Mucosa of stomach (tissue), 1 donor: ENCODE measurements around the gene CACNA1H.

Experiments
- H3K27me3 ChIP-seq: one replicate; pipeline ENCODE4 v1.7.0; 2013; ENCODE audit warnings: mild to moderate bottlenecking, low read length; ENCODE audit not compliant: control insufficient read depth, insufficient read depth
- H3K36me3 ChIP-seq: one replicate; pipeline ENCODE4 v1.7.0; 2013; ENCODE audit warnings: low read length; ENCODE audit not compliant: control insufficient read depth, insufficient read depth
- H3K4me1 ChIP-seq: one replicate; pipeline ENCODE4 v1.7.0; 2013; ENCODE audit warnings: mild to moderate bottlenecking, low read length; ENCODE audit not compliant: control insufficient read depth, insufficient read depth
- H3K4me3 ChIP-seq: one replicate; pipeline ENCODE4 v1.7.0; 2013; ENCODE audit warnings: low read length
- H3K9ac ChIP-seq: one replicate; pipeline ENCODE4 v1.7.0; 2013; ENCODE audit warnings: mild to moderate bottlenecking, low read length, moderate library complexity
- H3K9me3 ChIP-seq: one replicate; pipeline ENCODE4 v1.7.0; 2013; ENCODE audit warnings: mild to moderate bottlenecking, low read length, moderate library complexity; ENCODE audit not compliant: control insufficient read depth
- donor health status: Pancreatic carcinoma.

The CACNA1H gene

DNA sequence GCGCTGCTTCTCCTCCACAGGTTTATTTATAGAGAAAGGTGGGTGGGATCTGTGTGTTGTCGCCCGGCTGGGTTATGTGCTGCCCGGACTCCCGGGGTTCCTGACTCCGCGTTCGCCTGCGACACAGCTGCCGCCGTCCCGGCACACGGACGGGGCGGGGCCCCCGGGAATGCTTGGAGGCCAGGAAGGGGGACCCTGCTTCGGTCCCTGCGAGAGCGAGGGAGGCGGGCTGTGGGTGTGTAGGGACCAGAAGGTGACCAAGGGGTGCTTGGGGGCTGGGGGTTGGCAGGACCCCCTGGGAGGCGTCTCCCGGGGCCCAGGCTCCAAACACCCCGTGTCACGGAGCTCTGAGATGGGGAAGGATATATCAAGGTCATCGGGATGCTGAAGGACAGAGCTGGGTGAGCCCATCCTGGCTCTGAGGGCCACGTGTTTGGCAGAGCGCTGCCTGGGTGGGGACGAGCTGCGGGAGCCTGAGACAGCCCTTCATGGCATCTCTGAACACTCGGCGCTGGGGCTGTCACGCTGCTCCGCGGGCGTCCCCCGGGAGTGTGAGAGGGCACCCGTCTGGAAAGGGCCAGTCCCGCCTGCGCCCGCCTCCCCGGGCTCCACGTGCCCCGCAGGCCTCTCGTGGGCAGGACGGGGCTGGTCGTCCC, 4.2 kb downstream of the CACNA1H start:
- H3K4me1 ChIP-seq = peaks cover 25% of the 10 kb centered on the region
- peaks cover 51% of the 10 kb centered on the region for H3K27me3 ChIP-seq
- no peak overlapping the region for H3K4me3 ChIP-seq

DNA sequence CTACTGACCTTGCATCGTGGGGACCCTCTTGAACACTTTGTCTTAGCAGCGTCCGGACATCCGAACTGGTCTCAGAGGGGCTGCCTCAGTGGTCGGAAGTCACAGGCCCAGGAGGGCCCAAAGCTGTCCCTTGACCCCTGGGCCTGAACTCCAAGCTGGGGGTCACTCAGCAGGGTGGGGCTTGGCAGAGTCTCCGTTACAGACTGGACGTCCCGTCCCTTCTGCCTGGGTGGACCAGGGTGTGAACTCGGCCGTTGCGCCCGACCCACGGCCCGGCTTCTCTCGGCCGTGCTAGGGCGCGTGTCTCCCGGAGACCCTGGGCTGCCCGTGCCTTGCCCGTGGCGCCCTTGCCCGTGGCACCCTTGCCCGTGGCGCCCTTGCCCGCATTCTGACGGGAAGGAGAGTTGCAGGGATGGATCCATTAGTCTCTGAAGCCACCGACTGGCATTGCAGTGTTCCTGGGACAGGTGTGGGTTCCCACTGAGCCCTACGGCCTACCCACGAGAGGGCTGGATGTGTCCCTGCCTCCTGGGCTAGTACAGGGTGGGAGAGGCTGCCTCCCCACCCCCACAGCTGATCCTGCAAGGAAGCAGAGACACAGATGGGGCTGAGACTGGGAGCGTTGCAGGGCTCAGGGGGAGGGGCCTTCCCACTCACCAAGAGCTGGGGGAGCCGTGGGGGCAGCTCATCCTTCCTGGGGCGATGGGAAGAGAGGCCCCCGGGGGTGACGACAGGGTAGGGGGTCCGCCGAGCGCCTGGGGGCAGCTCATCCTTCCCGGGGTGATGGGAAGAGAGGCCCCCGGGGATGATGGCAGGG, 4.9 kb downstream of the CACNA1H start:
- H3K4me1 ChIP-seq = peaks cover 25% of the 10 kb centered on the region
- H3K4me3 ChIP-seq = no peak overlapping the region
- no peak overlapping the region for H3K9ac ChIP-seq
- H3K9me3 ChIP-seq = no peaks in the 10 kb centered on the region
- peaks cover 49% of the 10 kb centered on the region for H3K27me3 ChIP-seq
- H3K36me3 ChIP-seq = no peaks in the 10 kb centered on the region

More for the DNA sequence above, 4.2 kb downstream of the CACNA1H start:
- H3K9ac ChIP-seq = no peak overlapping the region
- H3K9me3 ChIP-seq = no peaks in the 10 kb centered on the region
- no peaks in the 10 kb centered on the region for H3K36me3 ChIP-seq

DNA sequence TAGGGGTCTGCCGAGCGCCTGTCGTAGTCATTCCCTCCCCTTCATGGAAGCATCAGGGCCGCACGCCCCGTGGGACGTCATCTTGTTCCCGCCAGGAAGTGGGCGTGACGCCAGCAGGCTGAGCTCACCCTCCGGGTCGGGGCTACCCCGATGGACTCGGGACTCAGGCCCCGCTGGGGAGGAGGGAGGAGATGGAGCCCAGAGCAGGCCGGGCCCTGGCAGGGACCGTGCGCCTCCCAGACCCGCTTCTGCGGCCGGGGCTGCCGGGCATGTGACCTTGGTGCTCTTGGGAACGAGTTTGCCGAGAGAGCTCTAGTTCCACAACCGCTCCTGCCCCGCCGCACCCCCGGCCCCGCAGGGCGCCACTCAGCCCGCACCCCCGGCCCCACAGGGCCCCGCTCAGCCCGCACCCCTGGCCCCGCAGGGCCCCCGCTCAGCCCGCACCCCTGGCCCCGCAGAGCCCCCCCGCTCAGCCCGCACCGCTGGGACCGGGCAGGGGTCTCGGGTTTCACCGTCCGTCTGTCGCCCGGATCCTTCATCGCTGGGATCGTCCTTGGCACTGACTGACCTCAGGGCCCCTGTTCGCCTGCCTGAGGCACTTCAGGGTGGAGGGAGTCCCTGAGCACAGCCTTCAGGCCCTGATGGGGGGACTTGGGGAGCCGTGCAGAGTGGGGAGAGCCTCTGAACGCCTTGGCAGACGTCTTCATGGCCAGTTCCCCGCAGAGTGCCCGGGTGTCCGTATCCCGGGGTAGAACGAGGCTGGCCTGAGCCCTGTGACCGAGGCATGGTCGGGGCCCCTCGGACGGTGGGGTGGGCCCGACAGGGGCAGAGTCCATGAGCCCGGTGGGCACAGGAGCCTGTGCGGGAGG, 5.8 kb downstream of the CACNA1H start:
- Histone ChIP-seq H3K9me3 (no peaks in the 10 kb centered on the region), H3K27me3 (peaks cover 47% of the 10 kb centered on the region), H3K36me3 (no peaks in the 10 kb centered on the region), H3K4me1 (peaks cover 25% of the 10 kb centered on the region), H3K9ac (no peak overlapping the region), H3K4me3 (no peak overlapping the region)

DNA sequence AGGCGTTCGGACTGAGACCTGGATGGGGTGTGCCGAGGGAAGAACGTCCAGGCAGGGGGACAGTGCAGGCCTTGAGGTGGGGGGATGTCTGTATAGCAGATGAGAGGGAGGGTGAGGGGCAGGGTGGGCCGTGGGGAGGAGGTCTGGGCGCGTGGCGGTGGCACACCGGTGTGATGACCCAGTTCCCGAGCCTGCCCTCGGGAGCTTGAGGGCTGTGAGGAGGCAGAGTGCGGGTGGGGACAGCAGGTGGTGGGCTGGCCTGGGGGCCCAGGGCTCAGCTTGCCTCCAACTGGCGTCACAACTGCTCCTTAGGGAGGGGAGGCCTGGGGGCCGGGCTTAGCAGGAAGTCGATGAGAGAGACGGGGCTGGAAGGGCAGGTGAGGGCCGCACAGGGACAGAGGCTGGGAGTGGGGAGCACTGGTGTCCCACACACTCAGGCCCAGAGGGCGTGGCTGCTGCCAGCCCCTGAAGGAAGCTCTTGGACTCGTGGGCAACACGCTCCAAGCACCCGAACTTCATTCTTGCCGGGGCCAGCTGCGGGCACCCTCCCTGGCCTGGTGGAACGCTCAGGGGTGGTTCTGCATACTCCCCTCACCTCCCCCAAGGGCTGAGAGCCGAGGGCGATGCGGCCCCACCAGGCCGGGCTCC, 6.5 kb downstream of the CACNA1H start:
- Histone ChIP-seq H3K27me3 (peaks cover 39% of the 10 kb centered on the region), H3K4me3 (no peak overlapping the region), H3K9me3 (no peaks in the 10 kb centered on the region), H3K36me3 (no peaks in the 10 kb centered on the region), H3K9ac (no peak overlapping the region), H3K4me1 (peaks cover 21% of the 10 kb centered on the region)

DNA sequence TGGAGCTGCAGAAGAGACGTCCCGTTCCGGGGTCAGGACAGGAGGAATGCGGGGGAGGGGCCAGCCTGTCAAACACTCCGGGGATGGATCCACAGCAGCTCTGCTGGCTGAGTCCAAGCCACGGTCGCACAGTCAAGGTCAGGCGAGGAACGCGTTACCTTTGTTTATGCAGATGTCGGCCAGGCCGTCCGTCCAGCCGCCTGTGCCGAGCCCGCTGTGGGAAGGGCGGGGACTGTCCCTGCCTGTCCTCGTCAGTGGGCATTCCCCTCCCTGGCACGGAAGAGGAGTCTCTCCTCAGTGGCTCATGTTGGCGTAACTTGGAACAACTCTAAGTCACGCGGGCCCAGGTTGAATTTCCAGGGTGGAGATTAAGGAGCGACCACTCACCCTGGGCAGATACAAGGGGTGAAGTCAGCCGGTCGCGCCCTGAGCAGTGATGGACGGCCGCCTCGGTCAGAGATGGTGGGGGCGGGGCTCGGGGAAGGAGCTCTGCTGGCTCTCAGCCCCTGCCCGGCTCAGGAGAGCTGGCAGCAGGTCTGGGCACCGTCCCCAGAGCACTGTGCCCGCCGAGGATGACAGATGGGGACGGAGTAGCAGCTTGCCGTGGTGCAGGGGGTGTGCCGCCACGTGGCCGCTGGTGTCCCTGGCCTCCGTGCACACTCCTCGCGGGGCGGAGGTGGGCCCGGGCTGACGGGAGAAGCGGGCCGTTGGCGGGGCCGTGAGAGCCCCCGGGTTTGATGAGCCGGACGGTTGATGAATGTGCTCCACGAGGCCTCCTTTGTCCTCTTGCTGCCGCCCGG, 7.3 kb downstream of the CACNA1H start:
- Histone ChIP-seq H3K9ac (no peak overlapping the region), H3K4me3 (no peak overlapping the region), H3K36me3 (no peaks in the 10 kb centered on the region), H3K27me3 (peaks cover 32% of the 10 kb centered on the region), H3K4me1 (peaks cover 14% of the 10 kb centered on the region), H3K9me3 (no peaks in the 10 kb centered on the region)

DNA sequence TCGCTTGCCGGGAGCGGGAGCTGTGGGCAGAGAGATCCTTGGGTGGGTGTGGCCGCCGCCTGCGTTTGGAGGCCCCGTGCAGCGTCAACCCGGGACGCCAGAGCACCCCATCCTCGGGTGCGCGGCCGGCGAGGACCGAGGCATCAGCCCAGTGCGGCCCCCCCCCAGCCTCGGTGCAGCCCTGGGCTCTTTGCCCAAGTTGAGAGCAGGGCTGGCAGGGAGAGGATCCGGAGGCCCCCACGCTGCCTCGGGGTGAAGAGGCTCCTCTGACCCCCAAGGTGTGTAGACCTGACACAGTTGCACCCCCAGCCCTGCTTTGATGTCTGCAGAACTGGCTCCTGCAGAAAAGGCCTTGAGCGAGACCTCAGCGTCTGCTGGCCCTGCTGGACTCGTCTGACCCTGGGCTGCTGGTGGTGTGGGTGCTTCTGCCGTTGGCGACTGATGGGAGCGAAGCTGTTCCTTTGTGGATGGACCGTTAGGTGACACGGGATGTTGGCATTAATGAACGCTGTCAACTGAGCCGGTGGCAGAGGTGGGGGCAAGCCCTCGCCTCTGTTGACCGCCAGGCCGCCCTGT, 8.0 kb downstream of the CACNA1H start:
- peaks cover 25% of the 10 kb centered on the region for H3K27me3 ChIP-seq
- H3K4me1 ChIP-seq = peaks cover 7% of the 10 kb centered on the region
- H3K9me3 ChIP-seq = no peaks in the 10 kb centered on the region
- H3K9ac ChIP-seq = no peak overlapping the region
- H3K36me3 ChIP-seq = no peaks in the 10 kb centered on the region
- no peak overlapping the region for H3K4me3 ChIP-seq

DNA sequence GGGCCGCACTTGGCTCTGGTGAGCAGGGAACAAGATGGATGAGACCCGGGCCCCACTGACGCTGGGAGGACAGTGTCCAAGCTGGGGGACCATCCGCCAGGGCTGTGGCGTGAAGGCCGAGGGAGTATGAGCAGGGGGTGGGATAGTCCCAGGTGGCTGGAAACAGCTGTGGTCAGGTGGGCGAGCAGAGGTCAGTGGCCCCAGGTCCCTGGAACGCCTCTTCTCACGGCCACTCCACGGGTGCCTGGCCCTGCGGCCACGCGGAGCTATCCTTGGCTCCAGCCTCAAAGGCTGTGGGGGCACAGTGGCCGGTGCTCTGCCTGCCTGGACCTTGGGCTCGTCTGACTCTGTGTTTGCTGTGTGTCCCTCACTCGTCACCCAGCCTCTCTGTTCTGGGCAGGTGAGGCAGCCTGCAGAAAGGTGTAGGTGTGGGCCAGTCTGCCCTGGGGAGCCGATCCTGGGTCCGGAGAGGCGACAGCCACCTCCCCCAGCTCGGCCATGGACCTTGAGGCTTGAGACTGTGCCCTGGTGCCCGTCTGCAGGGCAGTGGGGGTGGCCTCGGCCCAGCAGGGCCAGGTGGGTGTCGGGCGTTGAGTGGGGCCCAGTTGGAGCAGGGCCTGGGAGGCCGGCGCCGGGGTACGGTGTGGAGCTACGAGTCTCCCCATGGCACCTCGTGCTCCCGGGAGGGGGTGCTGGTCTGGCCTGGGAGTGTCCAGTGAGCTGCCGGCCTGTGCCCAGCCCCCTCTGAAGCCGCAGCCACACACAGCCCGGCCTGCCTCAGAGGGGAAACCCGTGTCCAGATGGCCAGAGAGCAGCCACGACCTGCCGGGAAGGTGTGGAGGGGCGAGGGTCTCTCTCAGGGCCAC, 10.0 kb downstream of the CACNA1H start:
- H3K9me3 ChIP-seq = no peaks in the 10 kb centered on the region
- H3K27me3 ChIP-seq = peaks cover 20% of the 10 kb centered on the region
- no peak overlapping the region for H3K9ac ChIP-seq

DNA sequence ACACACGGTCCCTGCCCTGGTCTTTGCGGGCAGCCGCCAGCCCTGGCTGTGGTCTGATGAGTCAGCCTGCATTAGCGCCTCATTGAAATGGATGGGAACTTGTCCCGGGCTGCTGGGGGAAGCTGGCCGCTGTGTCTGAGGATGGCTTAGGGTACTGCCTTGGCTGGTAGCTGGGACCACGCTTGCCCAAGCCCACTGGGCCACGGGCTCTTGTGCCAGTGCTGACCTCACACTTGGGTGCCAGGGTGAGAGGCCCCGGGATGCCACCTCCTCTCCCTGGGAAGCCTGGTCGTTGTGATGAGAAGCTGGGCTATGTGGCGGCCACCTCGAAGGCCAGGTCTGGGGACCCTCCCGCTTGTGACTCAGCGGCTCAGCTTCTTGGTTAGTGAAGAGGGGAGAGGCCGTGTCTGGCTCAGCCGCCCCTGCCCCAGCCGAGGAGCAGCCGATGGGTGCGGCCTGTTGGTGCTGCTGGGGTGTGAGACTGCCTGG, 10.7 kb downstream of the CACNA1H start:
- Histone ChIP-seq H3K4me3 (no peak overlapping the region), H3K9me3 (no peaks in the 10 kb centered on the region), H3K36me3 (no peaks in the 10 kb centered on the region), H3K4me1 (peaks cover 7% of the 10 kb centered on the region), H3K27me3 (peaks cover 15% of the 10 kb centered on the region), H3K9ac (no peak overlapping the region)

More for the DNA sequence above, 10.0 kb downstream of the CACNA1H start:
- Histone ChIP-seq H3K36me3 (no peaks in the 10 kb centered on the region), H3K4me3 (no peak overlapping the region), H3K4me1 (peaks cover 9% of the 10 kb centered on the region)

DNA sequence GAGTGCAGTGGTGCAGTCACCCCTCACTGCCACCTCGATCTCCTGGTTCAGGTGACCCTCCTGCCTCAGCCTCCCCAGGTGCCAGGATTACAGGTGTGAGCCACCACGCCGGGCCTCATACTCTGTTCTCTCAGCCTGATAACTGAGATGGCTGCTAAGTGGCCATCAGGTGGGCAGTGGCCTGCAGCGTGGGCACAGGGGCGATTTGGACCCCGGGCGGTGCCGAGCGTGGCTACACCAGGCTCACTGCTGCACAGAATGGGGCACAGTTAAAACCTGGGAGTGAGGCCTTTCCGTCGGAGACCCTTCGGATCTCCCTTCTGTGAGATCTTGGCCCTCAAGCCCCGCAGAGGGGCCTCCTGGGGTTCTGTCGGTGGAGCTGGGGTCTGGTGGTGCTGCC, 11.5 kb downstream of the CACNA1H start:
- no peak overlapping the region for H3K4me3 ChIP-seq
- H3K27me3 ChIP-seq = peaks cover 9% of the 10 kb centered on the region
- no peak overlapping the region for H3K9ac ChIP-seq
- no peaks in the 10 kb centered on the region for H3K36me3 ChIP-seq
- H3K4me1 ChIP-seq = peaks cover 7% of the 10 kb centered on the region
- H3K9me3 ChIP-seq = no peaks in the 10 kb centered on the region

DNA sequence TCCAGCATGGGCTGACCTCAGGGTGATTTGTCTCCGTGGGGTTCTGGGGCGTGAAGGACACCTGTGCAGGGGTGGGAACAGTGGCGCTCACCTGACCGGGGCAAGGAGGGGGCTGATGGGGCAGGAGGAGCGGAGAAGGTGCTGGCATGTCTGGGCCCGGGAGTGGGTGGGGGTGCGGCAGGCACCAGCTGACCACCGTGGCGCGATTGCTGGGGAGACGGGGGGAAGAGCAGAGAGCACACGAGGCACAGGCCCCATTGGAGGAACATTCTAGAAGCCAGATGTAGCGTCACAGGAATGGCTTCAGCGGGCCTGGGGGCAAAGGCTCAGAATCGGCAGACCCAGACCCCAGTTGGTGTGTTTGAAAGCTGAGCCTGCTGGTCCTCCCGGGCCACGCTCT, 12.1 kb downstream of the CACNA1H start:
- Histone ChIP-seq H3K4me3 (no peak overlapping the region), H3K9ac (no peak overlapping the region), H3K9me3 (no peaks in the 10 kb centered on the region), H3K4me1 (peaks cover 7% of the 10 kb centered on the region), H3K36me3 (no peaks in the 10 kb centered on the region), H3K27me3 (peaks cover 3% of the 10 kb centered on the region)
